Measurements from ENCODE around the gene ANKRD60. TPM values are rescaled to one million over a fixed set of nuclear protein-coding genes. Genes with fewer than 3 reads are reported as not detected.

The ANKRD60 gene
- polyA plus RNA-seq, 1 donor from 2014 or later: not detected

DNA sequence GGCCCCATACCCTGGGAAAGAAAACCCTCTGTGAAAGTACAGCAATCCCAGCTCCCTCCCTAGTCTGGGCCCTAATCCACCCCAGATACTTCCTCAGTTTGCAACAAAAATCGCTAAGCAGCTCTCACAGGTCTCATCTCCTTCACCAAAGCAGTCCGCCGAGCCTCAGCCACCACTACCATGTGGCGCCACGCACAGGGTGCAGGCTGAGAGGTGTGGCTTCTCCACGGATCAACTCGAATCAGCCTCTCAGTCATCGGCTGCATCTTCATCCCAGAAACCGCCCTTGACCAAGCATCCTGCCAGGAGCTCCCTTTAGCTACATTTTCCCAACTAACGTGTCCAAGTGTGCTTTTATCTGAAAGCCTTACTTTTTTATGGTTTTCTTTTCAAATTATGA is 50.7 kb downstream of the ANKRD60 start:
- Mint-ChIP-seq H3K4me1 (peaks cover 0 to 7% (median 5%) of the 10 kb centered on the region in 3 donors), H3K27me3 (peaks cover 28% of the 10 kb centered on the region), H3K36me3 (no peaks in the 10 kb centered on the region), H3K27ac (no peak overlapping the region), H3K4me3 (no peak overlapping the region), H3K9me3 (no peaks in the 10 kb centered on the region)

DNA sequence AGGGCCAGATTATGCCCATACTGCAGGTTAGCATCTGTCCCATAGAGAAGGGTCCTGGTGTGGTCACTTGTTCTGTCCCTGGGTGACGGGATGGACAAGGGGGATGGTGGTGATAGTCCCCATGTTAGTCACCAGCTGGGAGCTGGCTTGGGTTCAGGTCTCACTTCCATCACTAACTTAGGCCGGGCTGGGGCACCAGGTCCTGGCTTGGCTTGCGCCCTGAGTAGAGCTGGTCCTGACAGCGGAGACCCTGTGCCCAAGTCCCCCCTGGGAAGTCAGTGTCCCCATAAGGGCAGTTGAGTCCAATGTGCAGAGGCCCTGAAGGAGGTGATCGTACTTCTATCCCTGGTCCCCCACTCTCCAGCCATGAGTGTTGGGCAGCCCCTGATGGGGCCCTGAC is 52.6 kb downstream of the ANKRD60 start:
- H3K4me1 Mint-ChIP-seq: peaks cover 0 to 10% (median 5%) of the 10 kb centered on the region in 3 donors
- H3K27me3 Mint-ChIP-seq: peaks cover 22% of the 10 kb centered on the region
- no peaks in the 10 kb centered on the region for H3K36me3 Mint-ChIP-seq
- no peak overlapping the region for H3K4me3 Mint-ChIP-seq
- no peak overlapping the region for H3K27ac Mint-ChIP-seq
- H3K9me3 Mint-ChIP-seq: no peaks in the 10 kb centered on the region

DNA sequence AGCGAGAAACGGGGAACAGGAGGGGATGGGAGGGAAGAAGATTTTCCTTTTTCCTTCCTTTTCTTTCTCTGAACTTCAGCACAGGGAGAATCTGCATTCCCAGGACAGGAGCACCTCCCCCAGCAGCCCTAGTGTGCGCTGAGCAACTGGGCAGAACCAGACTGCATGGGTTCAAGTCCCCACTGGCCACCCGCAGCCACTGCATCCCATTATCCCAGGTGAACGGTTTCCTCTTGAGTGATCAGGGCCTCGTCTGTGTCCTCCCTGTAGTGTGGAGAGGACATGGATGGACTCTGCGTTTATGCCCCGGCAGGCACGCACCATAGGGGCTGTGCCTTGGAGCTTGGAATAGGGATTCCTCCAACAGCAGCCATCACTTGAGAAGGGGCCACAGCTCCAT is 53.0 kb downstream of the ANKRD60 start:
- Mint-ChIP-seq H3K4me3 (no peak overlapping the region), H3K27ac (no peak overlapping the region), H3K9me3 (no peaks in the 10 kb centered on the region), H3K27me3 (peaks cover 22% of the 10 kb centered on the region), H3K36me3 (no peaks in the 10 kb centered on the region), H3K4me1 (peaks cover 0 to 10% (median 5%) of the 10 kb centered on the region in 3 donors)

DNA sequence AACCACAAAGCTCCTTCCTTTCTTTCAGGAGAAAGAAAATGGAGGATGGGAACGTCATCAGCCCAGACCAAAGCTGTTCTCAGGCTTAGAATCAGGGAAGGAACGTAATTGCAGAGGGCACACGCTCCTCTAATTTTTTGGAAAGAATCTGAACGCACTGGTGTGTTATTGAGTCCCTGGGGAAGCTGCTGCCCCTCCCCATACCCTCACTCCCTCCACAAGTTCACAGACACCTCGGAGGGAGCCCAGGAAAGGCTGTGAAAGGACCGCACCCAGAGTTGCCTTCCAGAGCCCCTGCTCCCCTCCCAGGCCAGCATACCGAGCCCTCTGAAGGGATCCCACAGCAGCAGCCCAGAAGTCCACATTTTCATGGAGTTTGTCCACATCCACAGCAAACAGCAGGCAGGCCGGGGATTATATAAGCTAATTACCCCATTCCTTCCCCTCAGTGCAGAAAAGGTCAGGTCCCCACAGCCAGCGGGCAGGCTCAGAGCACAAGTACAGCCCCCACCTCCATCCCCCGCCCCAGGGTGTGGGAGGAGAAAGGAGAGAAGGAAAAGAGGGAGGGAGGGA is 53.7 kb downstream of the ANKRD60 start:
- no peaks in the 10 kb centered on the region for H3K36me3 Mint-ChIP-seq
- H3K27ac Mint-ChIP-seq: no peak overlapping the region
- peaks cover 0 to 10% (median 5%) of the 10 kb centered on the region in 3 donors for H3K4me1 Mint-ChIP-seq
- H3K4me3 Mint-ChIP-seq: no peak overlapping the region
- H3K27me3 Mint-ChIP-seq: peaks cover 22% of the 10 kb centered on the region
- no peaks in the 10 kb centered on the region for H3K9me3 Mint-ChIP-seq

DNA sequence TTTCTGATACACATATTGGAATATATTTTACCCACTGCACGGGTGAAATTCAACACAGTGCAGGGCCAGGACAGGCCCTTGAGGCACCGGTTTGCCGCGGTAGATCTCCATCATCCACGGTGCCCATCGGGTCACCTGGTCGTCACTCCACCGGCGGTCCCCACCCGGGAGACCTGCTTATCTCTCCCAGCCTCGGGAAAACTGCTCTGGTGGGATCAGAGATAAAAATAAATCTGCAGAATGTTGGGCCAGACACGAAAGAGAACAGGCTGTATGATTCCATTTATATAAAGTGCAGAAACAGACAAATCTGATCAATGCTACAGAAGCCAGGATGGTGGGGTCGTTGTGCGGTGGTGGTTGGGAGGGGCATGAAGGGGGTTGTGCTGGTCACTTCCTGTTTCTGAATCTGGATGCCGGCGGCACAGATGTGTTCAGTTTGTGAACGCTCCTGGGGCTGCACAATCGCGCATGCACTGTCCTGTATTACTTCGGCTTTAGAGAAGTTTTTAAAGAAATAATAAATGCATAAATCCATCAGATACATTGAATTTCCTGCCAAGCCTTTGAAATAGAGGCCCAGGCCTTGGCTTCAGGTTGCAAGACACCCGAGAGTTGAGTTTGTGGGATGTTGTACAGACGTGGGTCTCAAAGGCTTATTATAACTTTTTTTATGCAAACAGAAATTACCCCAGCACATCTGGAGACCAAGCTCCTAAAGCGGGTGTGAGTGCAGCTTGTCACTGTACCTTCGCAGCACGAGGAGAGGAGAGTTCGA is 54.3 kb downstream of the ANKRD60 start:
- Mint-ChIP-seq H3K27me3 (peaks cover 19% of the 10 kb centered on the region), H3K9me3 (no peaks in the 10 kb centered on the region), H3K27ac (no peak overlapping the region), H3K36me3 (no peaks in the 10 kb centered on the region), H3K4me1 (peaks cover 0 to 10% (median 5%) of the 10 kb centered on the region in 3 donors), H3K4me3 (no peak overlapping the region)

DNA sequence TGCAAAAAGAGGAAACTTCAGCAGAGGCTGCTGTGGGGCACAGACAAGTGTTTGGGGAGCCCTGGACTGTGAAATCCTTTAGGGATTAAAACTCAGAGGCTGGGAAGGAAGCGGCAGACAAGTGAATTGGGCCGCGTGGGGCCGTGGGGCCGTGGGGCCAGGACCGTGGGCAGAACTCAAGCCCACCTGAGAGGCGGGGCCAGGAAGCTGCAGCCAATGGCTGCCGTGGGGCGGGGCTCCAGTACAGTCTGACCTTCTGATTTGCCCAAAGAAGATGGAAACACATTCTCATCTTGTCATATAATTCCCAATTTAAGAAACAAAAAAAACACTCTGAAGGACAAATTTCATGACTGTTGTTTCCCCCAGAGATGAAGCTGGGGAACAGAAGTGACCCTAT is 55.4 kb downstream of the ANKRD60 start:
- Mint-ChIP-seq H3K36me3 (no peaks in the 10 kb centered on the region), H3K4me3 (no peak overlapping the region), H3K27ac (peak overlapping the region in 1 of 3 donors; percentile 82), H3K4me1 (peaks cover 0 to 10% (median 5%) of the 10 kb centered on the region in 3 donors), H3K27me3 (peaks cover 14% of the 10 kb centered on the region), H3K9me3 (no peaks in the 10 kb centered on the region)

DNA sequence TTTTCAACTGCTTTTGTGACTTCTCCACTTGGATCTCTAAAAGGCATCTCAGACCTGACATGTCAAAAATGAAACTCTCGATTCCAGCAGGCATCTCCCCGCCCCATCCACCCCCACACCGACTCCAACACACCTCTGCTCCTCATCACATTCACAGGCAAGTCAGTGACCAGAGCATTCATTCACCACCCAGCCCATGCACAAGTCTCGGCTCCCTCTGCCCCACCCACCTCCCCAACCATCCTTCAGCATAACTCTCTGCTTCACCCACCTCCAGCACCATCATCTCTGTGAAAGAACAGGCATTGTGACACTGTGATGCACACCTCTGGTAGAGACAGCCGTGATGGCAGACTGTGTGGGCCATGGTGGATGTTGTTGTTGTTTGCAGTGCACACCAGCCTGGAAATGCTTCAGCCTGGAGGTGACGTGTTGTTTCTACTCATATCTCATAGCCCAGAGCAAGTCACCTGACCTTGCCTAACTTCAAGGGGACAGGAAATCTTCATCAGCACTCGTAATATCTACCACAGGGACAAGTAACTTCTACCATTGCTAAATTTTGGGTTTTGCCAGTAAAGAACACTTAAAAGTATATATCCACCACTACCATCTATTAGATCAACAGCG is 56.5 kb downstream of the ANKRD60 start:
- Mint-ChIP-seq H3K4me1 (peaks cover 0 to 10% (median 5%) of the 10 kb centered on the region in 3 donors), H3K36me3 (no peaks in the 10 kb centered on the region), H3K4me3 (no peak overlapping the region), H3K9me3 (no peaks in the 10 kb centered on the region), H3K27ac (no peak overlapping the region), H3K27me3 (peaks cover 12% of the 10 kb centered on the region)

DNA sequence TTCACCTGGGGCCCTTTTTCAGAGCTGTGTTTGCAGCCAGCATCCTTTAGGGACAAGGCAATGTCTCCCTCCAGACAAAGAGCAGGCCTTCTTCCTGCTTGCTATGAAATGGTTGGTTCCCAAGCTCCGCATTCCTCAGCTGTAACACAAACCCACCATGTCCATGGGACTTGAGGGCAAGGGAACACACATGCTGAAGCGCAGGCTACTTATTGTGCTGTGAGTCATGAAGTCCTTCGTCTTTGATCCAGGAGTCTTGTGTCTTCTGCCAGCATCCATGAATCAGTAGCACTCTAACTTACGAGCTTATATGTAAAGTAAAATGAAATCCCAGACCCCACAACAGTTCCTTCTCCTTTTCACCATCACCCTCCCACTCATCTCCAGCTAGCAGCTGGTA is 59.0 kb downstream of the ANKRD60 start:
- Mint-ChIP-seq H3K36me3 (peaks cover 2% of the 10 kb centered on the region), H3K27ac (no peak overlapping the region), H3K4me1 (peaks cover 0 to 9% (median 4%) of the 10 kb centered on the region in 3 donors), H3K4me3 (no peak overlapping the region), H3K9me3 (no peaks in the 10 kb centered on the region), H3K27me3 (peaks cover 8% of the 10 kb centered on the region)

DNA sequence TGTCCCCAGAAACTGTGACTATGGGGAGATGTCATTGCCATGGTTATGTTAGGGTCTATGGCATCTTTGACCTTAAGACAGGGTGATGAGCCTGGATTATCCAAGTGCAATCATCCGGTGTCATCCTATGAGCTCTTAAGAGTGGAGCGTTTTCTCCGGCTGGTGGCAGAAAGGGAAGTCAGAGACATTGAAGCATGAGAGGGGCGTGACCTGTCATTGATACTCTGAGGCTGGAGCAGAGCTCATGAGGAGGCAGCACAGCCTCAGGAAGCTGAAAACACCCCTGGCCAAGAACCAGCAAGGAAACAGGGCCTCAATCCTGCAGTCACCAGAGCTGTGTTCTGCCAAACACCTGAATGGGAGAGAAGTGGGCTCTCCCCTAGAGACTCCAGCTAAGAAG is 59.6 kb downstream of the ANKRD60 start:
- no peaks in the 10 kb centered on the region for H3K9me3 Mint-ChIP-seq

DNA sequence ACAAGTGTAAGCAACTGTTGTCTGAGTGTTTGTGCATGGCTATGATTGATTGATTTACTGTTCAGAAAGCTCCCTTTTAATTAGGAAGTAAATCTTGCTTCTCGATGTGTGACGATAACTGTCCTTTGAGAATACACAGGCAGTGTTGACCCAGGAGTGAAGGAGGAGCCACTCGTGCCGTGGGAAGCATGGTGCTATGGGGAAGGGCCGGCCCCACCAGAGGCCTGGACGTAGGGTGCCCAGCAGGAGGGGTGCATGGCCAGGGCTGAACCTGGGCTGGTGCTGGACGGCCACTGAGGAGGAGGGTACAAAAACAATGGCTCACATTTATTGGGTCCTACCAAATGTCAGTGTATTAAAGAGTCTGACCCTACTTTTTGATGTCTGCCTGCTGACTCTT is 60.7 kb downstream of the ANKRD60 start:
- Mint-ChIP-seq H3K36me3 (peaks cover 2% of the 10 kb centered on the region), H3K27ac (no peak overlapping the region), H3K4me1 (peaks cover 0 to 3% (median 3%) of the 10 kb centered on the region in 3 donors), H3K27me3 (peaks cover 4% of the 10 kb centered on the region), H3K4me3 (peak overlapping the region in 1 of 4 donors; percentile 36), H3K9me3 (no peaks in the 10 kb centered on the region)

More for the DNA sequence above, 59.6 kb downstream of the ANKRD60 start:
- H3K36me3 Mint-ChIP-seq: peaks cover 2% of the 10 kb centered on the region
- H3K4me3 Mint-ChIP-seq: no peak overlapping the region
- H3K27ac Mint-ChIP-seq: no peak overlapping the region
- peaks cover 0 to 3% (median 3%) of the 10 kb centered on the region in 3 donors for H3K4me1 Mint-ChIP-seq
- peaks cover 4% of the 10 kb centered on the region for H3K27me3 Mint-ChIP-seq

Other genes with a start within 250 kb of the ANKRD60 start
- 11.2 TPM for gene RAB22A, start 81.1 kb upstream of the ANKRD60 start, polyA plus RNA-seq
- 32.9 TPM for gene VAPB, start 160.6 kb upstream of the ANKRD60 start, polyA plus RNA-seq